ENCODE results near the gene FOS.
"Not testable (repeated sequence)": the region's sequence is repeated elsewhere in the genome, so short reads cannot be mapped to it uniquely, and the experiment has no call there.

Gene FOS

GRCh38 chr14:75277008-75277814 lies 1.4 kb upstream of the FOS start:
- peak; percentile 28 to 40 for DNase-seq (ENCODE audit: low read depth in 2 of 2)

DNA sequence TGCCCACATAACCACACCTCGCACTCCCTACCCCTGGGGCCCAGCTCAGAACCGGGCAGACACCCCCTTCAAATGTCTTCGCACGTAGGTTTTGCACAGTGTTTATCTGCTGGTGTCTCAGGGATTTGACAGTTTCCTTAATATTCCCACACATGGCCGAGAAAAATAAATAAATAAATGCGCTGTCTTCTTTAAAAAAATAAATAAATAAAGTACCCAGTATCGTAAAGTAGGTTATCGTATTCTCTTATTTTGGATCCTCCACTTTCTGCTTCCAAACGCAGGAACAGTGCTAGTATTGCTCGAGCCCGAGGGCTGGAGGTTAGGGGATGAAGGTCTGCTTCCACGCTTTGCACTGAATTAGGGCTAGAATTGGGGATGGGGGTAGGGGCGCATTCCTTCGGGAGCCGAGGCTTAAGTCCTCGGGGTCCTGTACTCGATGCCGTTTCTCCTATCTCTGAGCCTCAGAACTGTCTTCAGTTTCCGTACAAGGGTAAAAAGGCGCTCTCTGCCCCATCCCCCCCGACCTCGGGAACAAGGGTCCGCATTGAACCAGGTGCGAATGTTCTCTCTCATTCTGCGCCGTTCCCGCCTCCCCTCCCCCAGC lies 710 bp upstream of the FOS start:
- DNase-seq (ENCODE audit: low read depth in 2 of 2): no peak

DNA sequence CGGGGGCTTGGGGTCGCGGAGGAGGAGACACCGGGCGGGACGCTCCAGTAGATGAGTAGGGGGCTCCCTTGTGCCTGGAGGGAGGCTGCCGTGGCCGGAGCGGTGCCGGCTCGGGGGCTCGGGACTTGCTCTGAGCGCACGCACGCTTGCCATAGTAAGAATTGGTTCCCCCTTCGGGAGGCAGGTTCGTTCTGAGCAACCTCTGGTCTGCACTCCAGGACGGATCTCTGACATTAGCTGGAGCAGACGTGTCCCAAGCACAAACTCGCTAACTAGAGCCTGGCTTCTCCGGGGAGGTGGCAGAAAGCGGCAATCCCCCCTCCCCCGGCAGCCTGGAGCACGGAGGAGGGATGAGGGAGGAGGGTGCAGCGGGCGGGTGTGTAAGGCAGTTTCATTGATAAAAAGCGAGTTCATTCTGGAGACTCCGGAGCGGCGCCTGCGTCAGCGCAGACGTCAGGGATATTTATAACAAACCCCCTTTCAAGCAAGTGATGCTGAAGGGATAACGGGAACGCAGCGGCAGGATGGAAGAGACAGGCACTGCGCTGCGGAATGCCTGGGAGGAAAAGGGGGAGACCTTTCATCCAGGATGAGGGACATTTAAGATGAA lies 630 bp downstream of the FOS start:
- DNase-seq (ENCODE audit: low read depth in 2 of 2): peak in 1 of 2 donors; percentile 37

- DNase-seq (ENCODE audit: low read depth in 2 of 2): no peak
These were observed 1.2 kb downstream of the FOS start for GRCh38 chr14:75279763-75280290.

- DNase-seq (ENCODE audit: low read depth in 2 of 2): no peak
These were observed 1.7 kb downstream of the FOS start for GRCh38 chr14:75280291-75280830.

DNA sequence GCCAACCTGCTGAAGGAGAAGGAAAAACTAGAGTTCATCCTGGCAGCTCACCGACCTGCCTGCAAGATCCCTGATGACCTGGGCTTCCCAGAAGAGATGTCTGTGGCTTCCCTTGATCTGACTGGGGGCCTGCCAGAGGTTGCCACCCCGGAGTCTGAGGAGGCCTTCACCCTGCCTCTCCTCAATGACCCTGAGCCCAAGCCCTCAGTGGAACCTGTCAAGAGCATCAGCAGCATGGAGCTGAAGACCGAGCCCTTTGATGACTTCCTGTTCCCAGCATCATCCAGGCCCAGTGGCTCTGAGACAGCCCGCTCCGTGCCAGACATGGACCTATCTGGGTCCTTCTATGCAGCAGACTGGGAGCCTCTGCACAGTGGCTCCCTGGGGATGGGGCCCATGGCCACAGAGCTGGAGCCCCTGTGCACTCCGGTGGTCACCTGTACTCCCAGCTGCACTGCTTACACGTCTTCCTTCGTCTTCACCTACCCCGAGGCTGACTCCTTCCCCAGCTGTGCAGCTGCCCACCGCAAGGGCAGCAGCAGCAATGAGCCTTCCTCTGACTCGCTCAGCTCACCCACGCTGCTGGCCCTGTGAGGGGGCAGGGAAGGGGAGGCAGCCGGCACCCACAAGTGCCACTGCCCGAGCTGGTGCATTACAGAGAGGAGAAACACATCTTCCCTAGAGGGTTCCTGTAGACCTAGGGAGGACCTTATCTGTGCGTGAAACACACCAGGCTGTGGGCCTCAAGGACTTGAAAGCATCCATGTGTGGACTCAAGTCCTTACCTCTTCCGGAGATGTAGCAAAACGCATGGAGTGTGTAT lies 2.4 kb downstream of the FOS start:
- DNase-seq (ENCODE audit: low read depth in 2 of 2): no peak

DNA sequence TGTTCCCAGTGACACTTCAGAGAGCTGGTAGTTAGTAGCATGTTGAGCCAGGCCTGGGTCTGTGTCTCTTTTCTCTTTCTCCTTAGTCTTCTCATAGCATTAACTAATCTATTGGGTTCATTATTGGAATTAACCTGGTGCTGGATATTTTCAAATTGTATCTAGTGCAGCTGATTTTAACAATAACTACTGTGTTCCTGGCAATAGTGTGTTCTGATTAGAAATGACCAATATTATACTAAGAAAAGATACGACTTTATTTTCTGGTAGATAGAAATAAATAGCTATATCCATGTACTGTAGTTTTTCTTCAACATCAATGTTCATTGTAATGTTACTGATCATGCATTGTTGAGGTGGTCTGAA lies 3.0 kb downstream of the FOS start:
- no peak for DNase-seq (ENCODE audit: low read depth in 2 of 2)

DNA sequence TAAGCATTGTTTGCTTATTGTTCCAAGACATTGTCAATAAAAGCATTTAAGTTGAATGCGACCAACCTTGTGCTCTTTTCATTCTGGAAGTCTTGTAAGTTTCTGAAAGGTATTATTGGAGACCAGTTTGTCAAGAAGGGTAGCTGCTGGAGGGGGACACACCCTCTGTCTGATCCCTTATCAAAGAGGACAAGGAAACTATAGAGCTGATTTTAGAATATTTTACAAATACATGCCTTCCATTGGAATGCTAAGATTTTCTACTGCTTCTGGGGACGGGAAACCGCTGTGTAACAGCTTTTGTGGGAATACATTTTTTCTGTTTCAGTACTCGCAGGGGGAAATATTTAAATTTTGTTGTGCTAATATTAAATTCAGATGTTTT lies 3.5 kb downstream of the FOS start:
- no peak for DNase-seq (ENCODE audit: low read depth in 2 of 2)

DNA sequence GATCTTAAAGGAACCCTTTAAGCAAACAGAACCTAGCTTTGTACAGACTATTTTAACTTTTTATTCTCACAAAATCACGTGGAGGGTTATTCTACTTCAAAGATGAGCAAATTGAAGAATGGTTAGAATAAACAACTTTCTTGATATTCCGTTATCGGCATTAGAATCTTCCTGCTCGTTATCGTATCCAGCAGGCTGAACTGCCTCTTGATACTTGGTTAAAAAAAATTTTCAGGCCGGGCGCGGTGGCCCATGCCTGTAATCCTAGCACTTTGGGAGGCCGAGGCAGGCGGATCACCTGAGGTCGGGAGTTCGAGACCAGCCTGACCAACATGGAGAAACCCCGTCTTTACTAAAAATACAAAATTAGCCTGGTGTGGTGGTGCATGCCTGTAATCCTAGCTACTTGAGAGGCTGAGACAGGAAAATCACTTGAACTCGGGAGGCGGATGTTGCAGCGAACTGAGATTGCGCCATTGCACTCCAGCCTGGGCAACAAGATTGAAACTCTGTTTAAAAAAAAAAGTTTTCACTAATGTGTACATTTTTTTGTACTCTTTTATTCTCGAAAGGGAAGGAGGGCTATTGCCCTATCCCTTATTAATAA lies 4.0 kb downstream of the FOS start:
- not testable (repeated sequence) for DNase-seq (ENCODE audit: low read depth in 2 of 2)

- DNase-seq (ENCODE audit: low read depth in 2 of 2): no peak
These were observed 4.7 kb downstream of the FOS start for GRCh38 chr14:75283162-75283832.

GRCh38 chr14:75283833-75284563 lies 5.4 kb downstream of the FOS start:
- DNase-seq (ENCODE audit: low read depth in 2 of 2): no peak

DNA sequence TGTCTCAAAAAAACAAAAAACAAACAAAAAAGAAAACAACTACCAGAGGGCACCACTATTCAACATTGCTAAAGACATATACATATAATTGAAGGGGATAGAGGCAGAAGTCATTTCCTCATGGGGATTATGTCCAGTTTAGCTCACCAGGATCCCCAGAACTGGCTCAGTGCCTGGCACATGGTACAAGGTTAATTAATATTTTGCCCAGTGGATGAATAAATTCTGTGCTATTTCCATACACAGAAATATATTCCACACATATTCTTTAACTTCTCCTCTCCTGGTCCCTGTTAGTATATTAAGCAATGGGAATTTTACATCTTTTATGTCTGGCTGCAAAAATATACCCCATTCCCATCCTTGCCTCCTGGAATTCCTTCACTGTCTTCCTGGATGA lies 6.7 kb downstream of the FOS start:
- no peak for DNase-seq (ENCODE audit: low read depth in 2 of 2)

DNA sequence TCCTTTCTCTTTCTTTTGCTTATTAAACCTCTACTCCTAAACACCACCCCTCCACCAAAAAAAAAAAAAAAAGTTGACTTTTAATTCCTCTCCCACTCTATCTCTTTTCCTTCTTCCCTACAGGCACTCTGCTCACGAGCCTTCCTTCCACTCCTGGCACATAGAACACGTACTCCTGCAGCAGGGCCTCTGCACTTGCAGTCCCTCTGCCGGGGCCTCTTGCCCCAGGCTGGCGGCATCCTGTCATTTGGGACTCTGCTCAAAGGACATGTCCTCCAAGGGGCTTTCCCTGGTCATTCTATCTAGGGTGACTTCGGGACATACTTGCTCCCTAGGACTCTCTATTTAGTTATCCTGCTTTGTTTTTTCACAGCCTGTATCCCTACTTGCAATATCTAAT lies 7.7 kb downstream of the FOS start:
- no peak for DNase-seq (ENCODE audit: low read depth in 2 of 2)

DNA sequence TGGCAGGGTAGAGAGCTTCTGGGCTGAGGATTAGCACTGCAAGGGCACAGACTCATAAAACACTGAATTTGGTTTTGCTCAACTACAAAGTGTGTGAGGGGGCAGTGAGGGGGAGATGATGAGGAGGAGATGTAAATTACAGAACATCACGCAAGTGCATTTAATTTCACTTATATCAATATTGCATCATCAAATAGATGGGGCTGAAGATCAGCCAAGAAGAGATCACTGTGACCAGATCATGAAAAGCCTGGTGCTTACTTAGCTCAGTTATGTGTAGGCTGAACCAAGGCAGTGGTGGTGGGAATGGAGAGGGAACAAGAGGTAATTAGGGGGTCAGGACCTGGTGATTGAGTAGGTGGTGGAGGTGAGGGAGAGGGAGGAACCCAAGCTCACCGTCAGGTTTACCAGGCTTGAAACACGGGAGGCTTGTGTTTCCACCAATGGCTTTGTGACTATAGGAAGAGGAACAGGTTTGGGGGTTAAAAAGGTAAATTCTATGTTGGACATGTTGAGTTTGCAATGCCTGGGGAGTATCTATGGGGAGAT lies 11.3 kb downstream of the FOS start:
- DNase-seq (ENCODE audit: low read depth in 2 of 2): no peak

GRCh38 chr14:75290851-75291250 lies 12.2 kb downstream of the FOS start:
- DNase-seq (ENCODE audit: low read depth in 2 of 2): no peak

DNA sequence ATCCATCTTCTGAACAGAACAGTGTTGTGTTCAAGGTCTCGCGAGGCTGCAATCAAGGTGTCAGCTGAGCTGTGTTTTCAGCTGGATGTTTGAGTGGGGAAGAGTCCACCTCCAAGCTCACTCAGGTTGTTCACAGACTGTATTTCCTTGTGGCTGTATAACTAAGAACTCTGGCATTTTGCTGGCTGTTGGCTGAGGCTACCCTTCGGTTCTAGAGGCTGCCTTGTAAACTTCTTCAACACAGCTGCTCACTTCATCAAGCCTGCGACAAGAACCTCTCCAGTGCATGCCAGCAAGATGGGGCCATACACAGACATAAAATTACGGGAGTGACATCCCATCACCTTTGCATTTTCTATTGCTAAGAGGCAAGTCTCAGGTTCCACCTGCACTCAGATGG lies 12.7 kb downstream of the FOS start:
- DNase-seq (ENCODE audit: low read depth in 2 of 2): no peak

GRCh38 chr14:75292101-75292563 lies 13.5 kb downstream of the FOS start:
- no peak for DNase-seq (ENCODE audit: low read depth in 2 of 2)

DNA sequence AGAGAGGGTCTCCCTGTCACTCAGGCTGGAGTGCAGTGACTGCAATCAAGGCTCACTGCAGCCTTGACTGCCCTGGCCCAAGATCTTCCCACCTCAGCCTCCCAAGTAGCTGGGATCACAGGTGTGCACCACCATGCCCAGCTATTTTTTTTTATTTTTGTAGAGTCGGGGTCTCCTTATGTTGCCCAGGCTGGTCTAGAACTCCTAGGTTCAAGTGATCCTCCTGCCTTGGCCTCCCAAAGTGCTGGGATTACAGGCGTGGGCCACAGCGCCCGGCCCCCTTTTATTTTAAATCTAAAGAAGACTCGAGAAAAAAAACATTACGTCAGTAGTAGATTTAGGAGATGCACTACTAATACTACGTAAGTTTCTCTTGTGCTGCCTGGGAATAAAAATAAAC lies 14.3 kb downstream of the FOS start:
- no peak for DNase-seq (ENCODE audit: low read depth in 2 of 2)

GRCh38 chr14:75293920-75294648 lies 15.5 kb downstream of the FOS start:
- DNase-seq (ENCODE audit: low read depth in 2 of 2): peak; percentile 92

Measured in stimulated activated CD8-positive, alpha-beta memory T cell treated with anti-CD3 and anti-CD28 coated beads, Interleukin-15, amount 100 ng/mL, for 48 hours (primary cell).